Liver (tissue), 9 donors: Measurements from ENCODE around the gene YBX3. TPM values are rescaled to one million over a fixed set of nuclear protein-coding genes. Genes with fewer than 3 reads are reported as not detected.

Experiments used
- DNase-seq: peaks from one replicate; pipeline ENCODE4 v3.0.0-alpha.2; 2017; ENCODE audit warnings: low spot score
- H3K27ac ChIP-seq, 2 donors: one replicate each; pipeline ENCODE4 v1.7.0; 2013; ENCODE audit warnings: inconsistent platforms in 2 of 2, low read length in 2 of 2, control low read depth in 1 of 2, low read depth in 1 of 2, mild to moderate bottlenecking in 1 of 2
- H3K27me3 ChIP-seq, 4 donors: one replicate each; pipeline versions ENCODE4 v1.6.1 to v1.7.0; 2013; ENCODE audit warnings: low read length in 3 of 4, inconsistent platforms in 1 of 4, mild to moderate bottlenecking in 1 of 4, moderate library complexity in 1 of 4; ENCODE audit not compliant: control insufficient read depth in 4 of 4, insufficient read depth in 4 of 4
- H3K36me3 ChIP-seq, 4 donors: one replicate each; pipeline versions ENCODE4 v1.6.1 to v1.7.0; 2013; ENCODE audit warnings: low read length in 3 of 4, mild to moderate bottlenecking in 3 of 4, low read depth in 1 of 4, moderate library complexity in 1 of 4; ENCODE audit not compliant: control insufficient read depth in 4 of 4, insufficient read depth in 3 of 4
- H3K4me1 ChIP-seq, 4 donors: one replicate each; pipeline versions ENCODE4 v1.6.1 to v1.7.0; 2013; ENCODE audit warnings: low read length in 3 of 4, mild to moderate bottlenecking in 3 of 4, moderate library complexity in 1 of 4; ENCODE audit not compliant: control insufficient read depth in 4 of 4, insufficient read depth in 4 of 4
- H3K4me3 ChIP-seq, 3 donors: one replicate each; pipeline versions ENCODE4 v1.6.1 to v1.7.0; 2013; ENCODE audit warnings: low read length in 3 of 3, control low read depth in 1 of 3, low read depth in 1 of 3, mild to moderate bottlenecking in 1 of 3
- H3K9ac ChIP-seq, 2 donors: one replicate each; pipeline ENCODE4 v1.7.0; 2013; ENCODE audit warnings: low read length in 2 of 2, mild to moderate bottlenecking in 2 of 2, moderate library complexity in 2 of 2, control low read depth in 1 of 2, low read depth in 1 of 2
- H3K9me3 ChIP-seq, 4 donors: one replicate each; pipeline versions ENCODE4 v1.6.1 to v1.7.0; 2013; ENCODE audit warnings: low read length in 3 of 4; ENCODE audit not compliant: control insufficient read depth in 4 of 4
- CTCF ChIP-seq: fragments of 150-350 bp; IDR thresholded peaks from 2 replicates; pipeline ENCODE4 v1.5.1; 2017; ENCODE audit warnings: improper control_type of control experiment, low read depth, low read length; ENCODE audit not compliant: missing input control
- EGR1 ChIP-seq, 2 donors: IDR thresholded peaks; 2 replicates each; pipeline ENCODE4 v1.6.1; 2016 to 2018; ENCODE audit warnings: antibody characterized with exemption in 2 of 2, low read depth in 2 of 2
- HNF4G ChIP-seq: IDR thresholded peaks from 2 replicates; pipeline ENCODE4 v1.6.1; 2016; ENCODE audit warnings: antibody characterized with exemption
- JUND ChIP-seq, 2 donors: IDR thresholded peaks; 2 replicates each; pipeline ENCODE4 v1.6.1; 2016; ENCODE audit warnings: antibody characterized with exemption in 2 of 2
- NR2F2 ChIP-seq: IDR thresholded peaks from 2 replicates; pipeline ENCODE4 v1.6.1; 2016; ENCODE audit warnings: antibody characterized with exemption
- RAD21 ChIP-seq, 2 donors: IDR thresholded peaks; 2 replicates each; pipeline ENCODE4 v1.6.1; 2016; ENCODE audit warnings: antibody characterized with exemption in 2 of 2, mild to moderate bottlenecking in 2 of 2
- REST ChIP-seq: IDR thresholded peaks from 2 replicates; pipeline ENCODE4 v1.6.1; 2016; ENCODE audit warnings: antibody characterized with exemption, mild to moderate bottlenecking
- RXRA ChIP-seq, 2 donors: IDR thresholded peaks; 2 replicates each; pipeline ENCODE4 v1.6.1; 2017 to 2018; ENCODE audit warnings: antibody characterized with exemption in 2 of 2, mild to moderate bottlenecking in 1 of 2
- SP1 ChIP-seq: IDR thresholded peaks from 2 replicates; pipeline ENCODE4 v1.6.1; 2018; ENCODE audit warnings: antibody characterized with exemption, mild to moderate bottlenecking
- TAF1 ChIP-seq: conservative IDR thresholded peaks from 2 replicates; pipeline ENCODE4 v1.6.1; 2016; ENCODE audit warnings: antibody characterized with exemption, mild to moderate bottlenecking
- ZBTB33 ChIP-seq: IDR thresholded peaks from 2 replicates; pipeline ENCODE4 v1.6.1; 2016; ENCODE audit warnings: antibody characterized with exemption
- WGBS: extraction: QIAGEN DNeasy Blood & Tissue Kit; methylation state at CpG from one replicate; pipeline ENCODE4 v1.1.7; 2013; 5-methylcytosine and 5-hydroxymethylcytosine counted together
- polyA plus RNA-seq, 2 donors: library from polyadenylated mRNA; stranded (reverse) in 1 of 2; unstranded in 1 of 2; fragments of 200-250 nt in 1 of 2; fragments of >200 nt in 1 of 2; fragmentation: Nextera tagmentation in 1 of 2; extraction: Ambion mirVana in 1 of 2; gene quantifications; one replicate each; pipeline versions ENCODE4 v1.2.1 to v1.2.3, GENCODE V29; 2013 to 2015
- total RNA-seq, 2 donors: library from RNA; depleted of rRNA; stranded (reverse); fragments of >200 nt; gene quantifications; one replicate each; pipeline ENCODE4 v1.2.3, GENCODE V29; 2014
- TF ChIP-seq, protein P1 (sequence below): IDR thresholded peaks from 2 replicates; pipeline ENCODE4 v1.6.1; 2016; ENCODE audit warnings: antibody characterized with exemption
- TF ChIP-seq, protein P2 (sequence below): IDR thresholded peaks from 2 replicates; pipeline ENCODE4 v1.6.1; 2016; ENCODE audit warnings: antibody characterized with exemption
- donor health status: healthy.
- donor health status: healthy.
- donor health status: healthy.
- donor health status: healthy.
- donor health status: healthy.

The YBX3 gene
- total and polyA plus RNA-seq, 4 donors, result 6.8 to 116 (median 15.7) TPM

- no peak for TF ChIP-seq TAF1
- no peak for TF ChIP-seq RAD21 (IDR thresholded peaks at IDR 0.05)
These were observed 25.3 kb downstream of the YBX3 start (continued) for GRCh38 chr12:10697862-10698261.

- H3K4me3 ChIP-seq, result no peak overlapping the region
- H3K27ac ChIP-seq, result no peak overlapping the region
- 95% methylated on average over 2 of the region's 2 CpGs for WGBS
- H3K4me1 ChIP-seq, result no peaks in the 10 kb centered on the region
- H3K36me3 ChIP-seq, result peaks cover 0 to 37% (median 15%) of the 10 kb centered on the region in 4 donors
- no peaks in the 10 kb centered on the region for H3K27me3 ChIP-seq
- H3K9ac ChIP-seq, result no peak overlapping the region
- TF ChIP-seq REST, result no peak
- no peak for TF ChIP-seq TAF1
- no peak for TF ChIP-seq ZBTB33
- TF ChIP-seq, protein P1, sequence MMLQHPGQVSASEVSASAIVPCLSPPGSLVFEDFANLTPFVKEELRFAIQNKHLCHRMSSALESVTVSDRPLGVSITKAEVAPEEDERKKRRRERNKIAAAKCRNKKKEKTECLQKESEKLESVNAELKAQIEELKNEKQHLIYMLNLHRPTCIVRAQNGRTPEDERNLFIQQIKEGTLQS, result no peak
- TF ChIP-seq RXRA (IDR thresholded peaks at IDR 0.05), result no peak
- no peak for TF ChIP-seq JUND (IDR thresholded peaks at IDR 0.05)
- TF ChIP-seq, protein P2, sequence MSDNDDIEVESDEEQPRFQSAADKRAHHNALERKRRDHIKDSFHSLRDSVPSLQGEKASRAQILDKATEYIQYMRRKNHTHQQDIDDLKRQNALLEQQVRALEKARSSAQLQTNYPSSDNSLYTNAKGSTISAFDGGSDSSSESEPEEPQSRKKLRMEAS, result no peak
- TF ChIP-seq SP1, result no peak
- TF ChIP-seq RAD21 (IDR thresholded peaks at IDR 0.05), result no peak
- no peak for TF ChIP-seq EGR1 (IDR thresholded peaks at IDR 0.05; ENCODE audit: low read depth in 2 of 2)
- no peak for TF ChIP-seq CTCF
- TF ChIP-seq HNF4G, result no peak
- DNase-seq, result no peak
- no peaks in the 10 kb centered on the region for H3K9me3 ChIP-seq
These were observed 26.0 kb downstream of the YBX3 start for GRCh38 chr12:10697156-10697555.

DNA sequence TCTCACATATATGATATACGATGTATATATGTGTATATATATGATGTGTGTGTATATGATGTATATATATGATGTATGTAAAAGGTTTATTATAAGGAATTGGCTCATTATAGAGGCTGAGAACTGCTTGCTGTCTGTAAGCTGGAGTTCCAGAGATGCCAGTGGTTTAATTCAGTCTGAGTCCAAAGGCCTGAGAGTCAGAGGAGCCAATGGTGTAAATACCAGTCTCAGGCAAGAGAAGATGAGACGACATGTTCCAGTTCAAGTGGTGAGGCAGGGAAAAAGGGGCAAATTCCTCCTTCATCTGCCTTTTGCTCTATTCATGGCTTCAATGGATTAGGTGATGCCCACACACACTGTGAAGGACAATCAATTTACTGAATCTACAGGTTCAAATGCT, 32.2 kb downstream of the YBX3 start:
- no peak overlapping the region for H3K4me3 ChIP-seq

More for the DNA sequence above, 32.2 kb downstream of the YBX3 start:
- H3K4me1 ChIP-seq, result no peaks in the 10 kb centered on the region
- DNase-seq, result no peak
- no peaks in the 10 kb centered on the region for H3K9me3 ChIP-seq
- H3K36me3 ChIP-seq, result peaks cover 0 to under 1% (median 0%) of the 10 kb centered on the region in 4 donors
- H3K9ac ChIP-seq, result no peak overlapping the region
- H3K27me3 ChIP-seq, result no peaks in the 10 kb centered on the region
- no peak for TF ChIP-seq NR2F2
- no peak overlapping the region for H3K27ac ChIP-seq
- WGBS, result 93% methylated on average over 2 of the region's 2 CpGs
